ENCODE data around the gene SERPIND1.

DNA sequence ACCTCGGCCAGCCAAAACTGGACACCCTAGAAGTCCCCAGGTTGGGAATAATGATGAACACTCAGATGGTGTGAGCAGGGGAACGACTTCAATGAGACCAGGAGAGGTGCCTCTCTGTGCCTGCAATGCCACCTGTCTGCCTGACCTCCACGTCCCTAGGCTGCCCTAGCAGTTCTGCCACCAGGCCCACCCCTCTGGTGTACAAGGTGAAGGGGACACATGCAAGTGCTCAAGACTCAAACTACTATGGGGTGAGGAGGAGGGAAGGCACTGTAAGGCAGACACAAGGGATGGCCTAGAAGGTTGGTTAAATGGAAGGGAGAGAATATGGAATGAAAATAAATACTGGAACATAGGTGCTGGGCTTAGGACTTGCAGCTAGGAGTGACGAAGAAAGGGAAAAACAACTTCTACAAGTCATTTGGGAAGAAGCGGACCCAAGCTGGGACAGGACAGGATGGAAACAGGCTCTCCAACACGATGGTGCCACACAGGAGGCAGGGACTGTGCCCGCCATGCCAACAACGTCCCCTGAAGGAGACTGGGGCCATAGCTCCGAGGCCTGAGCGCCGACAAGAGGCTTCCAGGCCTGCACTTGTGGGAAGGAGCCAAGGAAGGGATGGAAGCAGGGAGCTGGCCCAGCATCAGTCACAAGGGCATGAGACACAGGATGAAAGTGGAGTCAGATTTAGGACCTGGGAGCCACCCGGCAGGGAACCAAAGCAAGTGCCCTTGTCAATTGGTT is 18.5 kb downstream of the SERPIND1 start:
- TF ChIP-seq, protein P1, sequence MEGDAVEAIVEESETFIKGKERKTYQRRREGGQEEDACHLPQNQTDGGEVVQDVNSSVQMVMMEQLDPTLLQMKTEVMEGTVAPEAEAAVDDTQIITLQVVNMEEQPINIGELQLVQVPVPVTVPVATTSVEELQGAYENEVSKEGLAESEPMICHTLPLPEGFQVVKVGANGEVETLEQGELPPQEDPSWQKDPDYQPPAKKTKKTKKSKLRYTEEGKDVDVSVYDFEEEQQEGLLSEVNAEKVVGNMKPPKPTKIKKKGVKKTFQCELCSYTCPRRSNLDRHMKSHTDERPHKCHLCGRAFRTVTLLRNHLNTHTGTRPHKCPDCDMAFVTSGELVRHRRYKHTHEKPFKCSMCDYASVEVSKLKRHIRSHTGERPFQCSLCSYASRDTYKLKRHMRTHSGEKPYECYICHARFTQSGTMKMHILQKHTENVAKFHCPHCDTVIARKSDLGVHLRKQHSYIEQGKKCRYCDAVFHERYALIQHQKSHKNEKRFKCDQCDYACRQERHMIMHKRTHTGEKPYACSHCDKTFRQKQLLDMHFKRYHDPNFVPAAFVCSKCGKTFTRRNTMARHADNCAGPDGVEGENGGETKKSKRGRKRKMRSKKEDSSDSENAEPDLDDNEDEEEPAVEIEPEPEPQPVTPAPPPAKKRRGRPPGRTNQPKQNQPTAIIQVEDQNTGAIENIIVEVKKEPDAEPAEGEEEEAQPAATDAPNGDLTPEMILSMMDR (conservative IDR thresholded peaks at IDR 0.05; ENCODE audit: low read length): no peak
- no peak for TF ChIP-seq EZH2phosphoT487 (IDR thresholded peaks at IDR 0.05; ENCODE audit: borderline replicate concordance)
